ENCODE results near the gene ZNF281.

Gene ZNF281

DNA sequence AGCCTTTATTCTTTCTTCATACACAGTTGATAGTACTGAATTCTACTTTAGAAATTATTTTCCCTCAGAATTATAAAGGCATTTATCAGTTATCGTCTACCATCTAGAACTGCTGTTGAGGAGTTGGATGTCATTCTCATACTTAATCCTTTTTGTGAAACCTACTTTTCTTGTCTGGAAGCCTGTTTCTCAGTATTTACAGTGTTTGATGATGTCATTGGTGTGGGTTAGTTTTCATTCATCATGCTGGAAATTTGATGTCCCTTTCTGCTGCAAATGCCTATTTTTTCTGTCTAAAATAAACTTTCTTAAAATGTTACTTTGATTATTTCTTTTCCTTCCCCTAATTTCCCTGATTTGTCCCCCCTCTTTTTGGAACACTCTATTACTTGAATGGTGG is 22.8 kb upstream of the ZNF281 start:
- no peak for TF ChIP-seq EZH2phosphoT487 (IDR thresholded peaks at IDR 0.05; ENCODE audit: low read depth)
- TF ChIP-seq, protein P1, sequence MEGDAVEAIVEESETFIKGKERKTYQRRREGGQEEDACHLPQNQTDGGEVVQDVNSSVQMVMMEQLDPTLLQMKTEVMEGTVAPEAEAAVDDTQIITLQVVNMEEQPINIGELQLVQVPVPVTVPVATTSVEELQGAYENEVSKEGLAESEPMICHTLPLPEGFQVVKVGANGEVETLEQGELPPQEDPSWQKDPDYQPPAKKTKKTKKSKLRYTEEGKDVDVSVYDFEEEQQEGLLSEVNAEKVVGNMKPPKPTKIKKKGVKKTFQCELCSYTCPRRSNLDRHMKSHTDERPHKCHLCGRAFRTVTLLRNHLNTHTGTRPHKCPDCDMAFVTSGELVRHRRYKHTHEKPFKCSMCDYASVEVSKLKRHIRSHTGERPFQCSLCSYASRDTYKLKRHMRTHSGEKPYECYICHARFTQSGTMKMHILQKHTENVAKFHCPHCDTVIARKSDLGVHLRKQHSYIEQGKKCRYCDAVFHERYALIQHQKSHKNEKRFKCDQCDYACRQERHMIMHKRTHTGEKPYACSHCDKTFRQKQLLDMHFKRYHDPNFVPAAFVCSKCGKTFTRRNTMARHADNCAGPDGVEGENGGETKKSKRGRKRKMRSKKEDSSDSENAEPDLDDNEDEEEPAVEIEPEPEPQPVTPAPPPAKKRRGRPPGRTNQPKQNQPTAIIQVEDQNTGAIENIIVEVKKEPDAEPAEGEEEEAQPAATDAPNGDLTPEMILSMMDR (IDR thresholded peaks at IDR 0.05; ENCODE audit: low read depth, low read length) = no peak
- H3K36me3 ChIP-seq (replicated peaks; ENCODE audit: low read depth, low read length) = no peaks in the 10 kb centered on the region
- H3K4me2 ChIP-seq (ENCODE audit: low read length) = no peak overlapping the region
- H4K20me1 ChIP-seq (ENCODE audit: insufficient read depth, low read length) = no peaks in the 10 kb centered on the region
- H3K27me3 ChIP-seq (ENCODE audit: low read depth, low read length) = no peaks in the 10 kb centered on the region
- H3K4me3 ChIP-seq (ENCODE audit: low read length) = no peak overlapping the region
- H3K9ac ChIP-seq (ENCODE audit: low read length) = no peak overlapping the region
- H3K27ac ChIP-seq (ENCODE audit: low read length) = no peak overlapping the region
- no peaks in the 10 kb centered on the region for H3K9me3 ChIP-seq (ENCODE audit: insufficient read depth, low read length)
- H2AFZ ChIP-seq (ENCODE audit: low read depth, low read length) = no peak overlapping the region
- peaks cover 24% of the 10 kb centered on the region for H3K4me1 ChIP-seq (ENCODE audit: low read length)
- H3K79me2 ChIP-seq (ENCODE audit: low read length) = no peaks in the 10 kb centered on the region

DNA sequence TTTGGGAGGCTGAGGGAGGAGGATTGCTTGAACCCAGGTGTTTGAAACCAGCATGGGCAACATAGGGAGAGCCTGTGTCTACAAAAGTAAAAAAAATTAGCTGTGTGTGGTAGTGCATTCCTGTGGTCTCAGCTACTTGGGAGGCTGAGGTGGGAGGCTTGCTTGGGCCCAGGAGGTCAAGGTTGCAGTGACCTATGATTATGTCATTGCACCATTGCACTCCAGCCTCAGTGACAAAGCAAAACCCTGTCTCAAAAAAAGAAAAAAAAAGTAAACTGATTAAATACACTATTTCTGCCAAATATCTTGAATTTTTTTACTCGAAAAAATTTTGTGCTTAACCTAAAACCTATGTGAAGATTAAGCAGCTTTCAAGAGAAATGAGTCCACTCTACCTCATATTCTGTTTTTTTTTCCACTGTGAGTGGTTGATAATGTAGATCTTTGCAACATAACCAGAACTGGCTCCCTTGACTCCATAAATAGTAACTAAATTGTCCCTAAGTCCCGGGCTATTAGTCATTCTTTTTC is 19.4 kb upstream of the ZNF281 start:
- Histone ChIP-seq H3K4me3 (ENCODE audit: low read length) (no peak overlapping the region), H3K27ac (ENCODE audit: low read length) (peak overlapping the region; percentile 39; the same call in 1 of the 2 replicates), H3K4me1 (ENCODE audit: low read length) (peaks cover 30% of the 10 kb centered on the region), H3K9ac (ENCODE audit: low read length) (no peak overlapping the region), H3K9me3 (ENCODE audit: insufficient read depth, low read length) (no peaks in the 10 kb centered on the region), H3K27me3 (ENCODE audit: low read depth, low read length) (no peaks in the 10 kb centered on the region), H3K36me3 (replicated peaks; ENCODE audit: low read depth, low read length) (no peaks in the 10 kb centered on the region), H3K79me2 (ENCODE audit: low read length) (no peaks in the 10 kb centered on the region), H4K20me1 (ENCODE audit: insufficient read depth, low read length) (no peaks in the 10 kb centered on the region), H3K4me2 (ENCODE audit: low read length) (no peak overlapping the region; the same call in 1 of the 2 replicates), H2AFZ (ENCODE audit: low read depth, low read length) (0 out of 2 replicates have a peak overlapping the region, but pooled peaks have one; percentile 0)
- TF ChIP-seq EZH2phosphoT487 (IDR thresholded peaks at IDR 0.05; ENCODE audit: low read depth) = no peak
- TF ChIP-seq, protein P1 (IDR thresholded peaks at IDR 0.05; ENCODE audit: low read depth, low read length) = no peak

DNA sequence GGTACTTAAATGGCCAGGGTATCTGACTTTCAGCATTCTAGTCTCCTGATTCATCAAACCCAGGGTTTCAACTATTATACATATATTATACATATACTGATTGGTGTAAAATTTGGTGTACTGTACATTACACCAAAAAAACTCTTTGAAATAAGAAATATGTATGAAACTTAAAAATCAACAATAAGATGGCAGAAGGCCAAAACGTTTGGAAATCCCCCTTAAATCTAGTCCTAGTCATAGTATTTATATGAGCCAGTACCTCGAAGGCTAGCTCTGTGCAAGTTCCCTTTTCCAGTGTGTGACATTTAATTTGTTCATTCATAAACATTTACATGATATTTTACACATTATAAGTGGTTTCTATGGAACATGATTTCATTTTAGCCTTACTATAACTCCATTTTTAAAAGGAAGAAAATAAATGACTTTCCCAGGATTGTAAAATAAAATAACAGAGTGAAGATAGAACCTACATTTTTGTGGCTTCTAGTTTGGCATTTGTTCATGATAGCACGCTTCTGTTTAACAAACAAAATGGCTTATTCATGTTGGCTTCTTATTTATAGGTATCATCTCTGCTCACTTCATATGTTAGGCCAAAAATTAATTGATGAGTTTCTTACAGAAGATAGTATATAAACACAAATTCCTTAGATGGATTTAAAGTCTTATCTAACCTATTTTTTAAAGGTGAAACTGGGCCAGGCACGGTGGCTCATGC is 18.8 kb upstream of the ZNF281 start:
- Histone ChIP-seq H3K27ac (ENCODE audit: low read length) (peak overlapping the region; percentile 39; the same call in 1 of the 2 replicates), H3K4me2 (ENCODE audit: low read length) (peak overlapping the region; percentile 41)
- TF ChIP-seq EZH2phosphoT487 (IDR thresholded peaks at IDR 0.05; ENCODE audit: low read depth) = no peak
- TF ChIP-seq, protein P1 (IDR thresholded peaks at IDR 0.05; ENCODE audit: low read depth, low read length) = no peak

DNA sequence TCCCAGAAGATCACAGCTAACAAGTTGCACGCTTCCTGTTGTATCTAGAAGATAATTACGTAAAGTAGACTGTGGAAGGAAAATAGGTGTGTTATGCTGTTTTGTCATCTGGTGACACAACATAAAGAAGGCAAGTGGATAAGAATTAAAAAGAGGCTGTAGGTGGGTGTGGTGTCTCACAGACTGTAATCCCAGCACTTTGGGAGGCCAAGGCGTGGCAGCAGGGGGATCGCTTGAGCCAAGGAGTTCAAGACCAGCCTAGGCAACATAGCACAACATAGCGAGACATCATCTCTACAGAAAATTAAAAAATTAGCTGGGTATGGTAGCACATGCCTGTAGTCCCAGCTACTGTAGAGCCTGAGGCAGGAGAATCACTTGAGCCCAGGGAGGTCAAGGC is 17.9 kb upstream of the ZNF281 start:
- Histone ChIP-seq H3K36me3 (replicated peaks; ENCODE audit: low read depth, low read length) (no peaks in the 10 kb centered on the region), H3K4me3 (ENCODE audit: low read length) (no peak overlapping the region), H2AFZ (ENCODE audit: low read depth, low read length) (no peak overlapping the region; the same call in 1 of the 2 replicates), H4K20me1 (ENCODE audit: insufficient read depth, low read length) (no peaks in the 10 kb centered on the region), H3K9me3 (ENCODE audit: insufficient read depth, low read length) (no peaks in the 10 kb centered on the region), H3K79me2 (ENCODE audit: low read length) (no peaks in the 10 kb centered on the region), H3K9ac (ENCODE audit: low read length) (no peak overlapping the region), H3K4me2 (ENCODE audit: low read length) (no peak overlapping the region), H3K4me1 (ENCODE audit: low read length) (peaks cover 30% of the 10 kb centered on the region), H3K27me3 (ENCODE audit: low read depth, low read length) (no peaks in the 10 kb centered on the region), H3K27ac (ENCODE audit: low read length) (no peak overlapping the region; the same call in 1 of the 2 replicates)
- TF ChIP-seq, protein P1 (IDR thresholded peaks at IDR 0.05; ENCODE audit: low read depth, low read length) = no peak
- no peak for TF ChIP-seq EZH2phosphoT487 (IDR thresholded peaks at IDR 0.05; ENCODE audit: low read depth)

More for the DNA sequence above, 18.8 kb upstream of the ZNF281 start:
- Histone ChIP-seq H3K79me2 (ENCODE audit: low read length) (no peaks in the 10 kb centered on the region), H3K36me3 (replicated peaks; ENCODE audit: low read depth, low read length) (no peaks in the 10 kb centered on the region), H3K9ac (ENCODE audit: low read length) (peak overlapping the region; percentile 11; the same call in 1 of the 2 replicates), H3K9me3 (ENCODE audit: insufficient read depth, low read length) (no peaks in the 10 kb centered on the region), H4K20me1 (ENCODE audit: insufficient read depth, low read length) (no peaks in the 10 kb centered on the region), H3K27me3 (ENCODE audit: low read depth, low read length) (no peaks in the 10 kb centered on the region), H3K4me1 (ENCODE audit: low read length) (peaks cover 30% of the 10 kb centered on the region), H2AFZ (ENCODE audit: low read depth, low read length) (peak overlapping the region; percentile 0; the same call in 1 of the 2 replicates), H3K4me3 (ENCODE audit: low read length) (no peak overlapping the region)
